Smooth muscle cell of the brain vasculature (primary cell): ENCODE data around the gene BRPF3.

Experiments
- DNase-seq: peaks from one replicate; pipeline ENCODE4 v3.0.0-alpha.2; 2012; ENCODE audit warnings: low read depth, low spot score

BRPF3 gene

GRCh38 chr6:36196113-36196879 is at the start of gene BRPF3:
BRPF3 (plus strand) TSS chr6:36196744; CDS start chr6:36200323, 3,579 bp downstream.
- DNase-seq: peak; percentile 13

- DNase-seq: no peak
These were observed 49.2 kb upstream of the BRPF3 start for GRCh38 chr6:36147294-36147693.

GRCh38 chr6:36149476-36149875 is 47.1 kb upstream of the BRPF3 start:
- no peak for DNase-seq

GRCh38 chr6:36150283-36150682 is 46.3 kb upstream of the BRPF3 start:
- DNase-seq: no peak

- no peak for DNase-seq
These were observed 42.3 kb upstream of the BRPF3 start for GRCh38 chr6:36154286-36154685.

- DNase-seq: no peak
These were observed 40.9 kb upstream of the BRPF3 start for GRCh38 chr6:36155662-36156061.

GRCh38 chr6:36160147-36160760 is 36.3 kb upstream of the BRPF3 start:
- no peak for DNase-seq

GRCh38 chr6:36169023-36170007 is 27.2 kb upstream of the BRPF3 start:
- DNase-seq: no peak

- no peak for DNase-seq
These were observed 25.8 kb upstream of the BRPF3 start for GRCh38 chr6:36170704-36171103.

- no peak for DNase-seq
These were observed 25.0 kb upstream of the BRPF3 start for GRCh38 chr6:36171573-36171972.

- no peak for DNase-seq
These were observed 19.4 kb upstream of the BRPF3 start for GRCh38 chr6:36177166-36177565.

GRCh38 chr6:36178544-36178943 is 18.0 kb upstream of the BRPF3 start:
- DNase-seq: no peak

GRCh38 chr6:36180126-36180525 is 16.4 kb upstream of the BRPF3 start:
- no peak for DNase-seq

- DNase-seq: no peak
These were observed 12.2 kb upstream of the BRPF3 start for GRCh38 chr6:36184311-36184710.

- no peak for DNase-seq
These were observed 10.3 kb upstream of the BRPF3 start for GRCh38 chr6:36186199-36186598.

GRCh38 chr6:36187446-36187845 is 9.1 kb upstream of the BRPF3 start:
- no peak for DNase-seq

GRCh38 chr6:36195471-36196112 is 952 bp upstream of the BRPF3 start:
- no peak for DNase-seq

- DNase-seq: peak; percentile 91
These were observed 470 bp downstream of the BRPF3 start for GRCh38 chr6:36196880-36197548.

GRCh38 chr6:36197739-36198221 is 1.2 kb downstream of the BRPF3 start:
- DNase-seq: no peak

- no peak for DNase-seq
These were observed 2.4 kb downstream of the BRPF3 start for GRCh38 chr6:36198986-36199385.
